Measurements from ENCODE around the gene PTN.
"Not testable (repeated sequence)": the region's sequence is repeated elsewhere in the genome, so short reads cannot be mapped to it uniquely, and the experiment has no call there.

Gene PTN

GRCh38 chr7:137243741-137244140, 99.8 kb downstream of the PTN start:
- no peak for TF ChIP-seq CTCF (IDR thresholded peaks at IDR 0.05)
- no peaks in the 10 kb centered on the region for H3K36me3 ChIP-seq (ENCODE audit: control insufficient read depth, insufficient read depth, low read length)
- H3K79me2 ChIP-seq = peaks cover 3% of the 10 kb centered on the region
- H3K9ac ChIP-seq = no peak overlapping the region
- no peak overlapping the region for H3K4me3 ChIP-seq (ENCODE audit: low read depth, low read length)
- no peaks in the 10 kb centered on the region for H3K4me1 ChIP-seq
- H3K4me2 ChIP-seq (ENCODE audit: low read length) = no peak overlapping the region
- H3K27me3 ChIP-seq (ENCODE audit: control insufficient read depth, insufficient read depth, low read length) = no peaks in the 10 kb centered on the region
- H3K9me3 ChIP-seq (ENCODE audit: control insufficient read depth, low read length) = no peaks in the 10 kb centered on the region
- H3K27ac ChIP-seq = no peak overlapping the region
- H2AFZ ChIP-seq = no peak overlapping the region

- no peak overlapping the region for H2AFZ ChIP-seq
- no peak overlapping the region for H3K4me3 ChIP-seq (ENCODE audit: low read depth, low read length)
- H3K9ac ChIP-seq = no peak overlapping the region
- H3K36me3 ChIP-seq (ENCODE audit: control insufficient read depth, insufficient read depth, low read length) = no peaks in the 10 kb centered on the region
- no peaks in the 10 kb centered on the region for H3K27me3 ChIP-seq (ENCODE audit: control insufficient read depth, insufficient read depth, low read length)
- no peak overlapping the region for H3K4me2 ChIP-seq (ENCODE audit: low read length)
- H3K4me1 ChIP-seq = no peaks in the 10 kb centered on the region
- no peaks in the 10 kb centered on the region for H3K9me3 ChIP-seq (ENCODE audit: control insufficient read depth, low read length)
- H3K27ac ChIP-seq = no peak overlapping the region
- H3K79me2 ChIP-seq = peaks cover 3% of the 10 kb centered on the region
- TF ChIP-seq CTCF (IDR thresholded peaks at IDR 0.05) = no peak
Measured at GRCh38 chr7:137242616-137243015, 100.9 kb downstream of the PTN start.

- H3K4me1 ChIP-seq = no peaks in the 10 kb centered on the region
- no peak overlapping the region for H3K4me3 ChIP-seq (ENCODE audit: low read depth, low read length)
- H3K27me3 ChIP-seq (ENCODE audit: control insufficient read depth, insufficient read depth, low read length) = no peaks in the 10 kb centered on the region
- H3K79me2 ChIP-seq = peaks cover 3% of the 10 kb centered on the region
- H3K9me3 ChIP-seq (ENCODE audit: control insufficient read depth, low read length) = no peaks in the 10 kb centered on the region
- no peak overlapping the region for H2AFZ ChIP-seq
- no peaks in the 10 kb centered on the region for H3K36me3 ChIP-seq (ENCODE audit: control insufficient read depth, insufficient read depth, low read length)
- no peak overlapping the region for H3K4me2 ChIP-seq (ENCODE audit: low read length)
- no peak overlapping the region for H3K9ac ChIP-seq
- no peak for TF ChIP-seq CTCF (IDR thresholded peaks at IDR 0.05)
- no peak overlapping the region for H3K27ac ChIP-seq
Measured at GRCh38 chr7:137241655-137242360, 101.7 kb downstream of the PTN start.

- not testable (repeated sequence) for H3K9ac ChIP-seq; H3K27me3 ChIP-seq (ENCODE audit: control insufficient read depth, insufficient read depth, low read length); H3K36me3 ChIP-seq (ENCODE audit: control insufficient read depth, insufficient read depth, low read length); H3K27ac ChIP-seq; H3K4me2 ChIP-seq (ENCODE audit: low read length); H2AFZ ChIP-seq; H3K9me3 ChIP-seq (ENCODE audit: control insufficient read depth, low read length); H3K4me1 ChIP-seq; H3K79me2 ChIP-seq; H3K4me3 ChIP-seq (ENCODE audit: low read depth, low read length)
Measured at GRCh38 chr7:137239186-137239585, 104.3 kb downstream of the PTN start.

- H3K4me2 ChIP-seq (ENCODE audit: low read length) = no peak overlapping the region
- no peaks in the 10 kb centered on the region for H3K27me3 ChIP-seq (ENCODE audit: control insufficient read depth, insufficient read depth, low read length)
- no peaks in the 10 kb centered on the region for H3K36me3 ChIP-seq (ENCODE audit: control insufficient read depth, insufficient read depth, low read length)
- H3K9ac ChIP-seq = no peak overlapping the region
- H2AFZ ChIP-seq = no peak overlapping the region
- H3K4me3 ChIP-seq (ENCODE audit: low read depth, low read length) = no peak overlapping the region
- no peak overlapping the region for H3K27ac ChIP-seq
- no peak for TF ChIP-seq CTCF (IDR thresholded peaks at IDR 0.05)
- no peaks in the 10 kb centered on the region for H3K79me2 ChIP-seq
- H3K4me1 ChIP-seq = no peaks in the 10 kb centered on the region
- H3K9me3 ChIP-seq (ENCODE audit: control insufficient read depth, low read length) = no peaks in the 10 kb centered on the region
Measured at GRCh38 chr7:137235434-137235833, 108.1 kb downstream of the PTN start.

Measured in parathyroid adenoma (tissue), 2 donors.